ENCODE results near the gene APEH. TPM values are rescaled to one million over a fixed set of nuclear protein-coding genes. Genes with fewer than 3 reads are reported as not detected.

APEH gene
- total RNA-seq, 1 experiment from 2014 or later = 215 TPM

- WGBS (ENCODE audit: extremely low coverage, insufficient read length, low lambda C conversion rate) = no CpG with 5 or more reads among the region's 11 CpGs
- no peaks in the 10 kb centered on the region for H3K23me2 ChIP-seq (ENCODE audit: insufficient read length, low read depth, low read length, poor library complexity, severe bottlenecking)
- no peak overlapping the region for H3K4ac ChIP-seq (ENCODE audit: low read depth, low read length)
- no peak overlapping the region for H3K9ac ChIP-seq (ENCODE audit: extremely low read depth, insufficient read length, low read length)
- H3K18ac ChIP-seq (ENCODE audit: insufficient read length, low read depth, low read length) = no peak overlapping the region
- DNase-seq = no peak
- no peak overlapping the region for H4K5ac ChIP-seq (ENCODE audit: insufficient read length, low read depth, low read length)
- no peak overlapping the region for H2AFZ ChIP-seq (ENCODE audit: low read length)
- no peaks in the 10 kb centered on the region for H3K27me3 ChIP-seq (ENCODE audit: insufficient read depth, low read length)
- Mint-ChIP-seq H3K4me1 (no peaks in the 10 kb centered on the region), H3K36me3 (ENCODE audit: insufficient read depth in 1 of 3, low read depth in 3 of 3) (peaks cover 0 to 17% (median 8%) of the 10 kb centered on the region in 3 experiments; a peak in 4 of 7 replicates), H3K4me3 (no peak overlapping the region), H3K27ac (no peak overlapping the region), H3K9me3 (no peaks in the 10 kb centered on the region), H3K27me3 (ENCODE audit: low read depth) (no peaks in the 10 kb centered on the region; the same call in 1 of the 2 replicates)
- H4K20me1 ChIP-seq (ENCODE audit: control insufficient read depth, insufficient read depth, insufficient read length) = no peaks in the 10 kb centered on the region
- no peak overlapping the region for H3K23ac ChIP-seq (ENCODE audit: insufficient read length, low read depth, low read length)
- no peaks in the 10 kb centered on the region for H3K4me1 ChIP-seq (ENCODE audit: insufficient read depth, low read length)
- H2BK5ac ChIP-seq (ENCODE audit: insufficient read length, low read length) = no peak overlapping the region
- no peak overlapping the region for H2BK15ac ChIP-seq (ENCODE audit: low read depth, low read length)
- H3K14ac ChIP-seq (ENCODE audit: insufficient read depth, low read length) = no peak overlapping the region
- H4K91ac ChIP-seq (ENCODE audit: insufficient read length, low read depth, low read length) = no peak overlapping the region
- no peak overlapping the region for H3T11ph ChIP-seq (ENCODE audit: low read length)
- H3K27ac ChIP-seq (ENCODE audit: insufficient read length, low read depth, low read length) = no peak overlapping the region
- TF ChIP-seq CTCF (conservative IDR thresholded peaks at IDR 0.05) = no peak
- no peak overlapping the region for H3K56ac ChIP-seq (ENCODE audit: insufficient read length, low read depth, low read length)
- H3K4me2 ChIP-seq (ENCODE audit: insufficient read depth, insufficient read length, low read length) = no peak overlapping the region
- no peaks in the 10 kb centered on the region for H3K79me2 ChIP-seq (ENCODE audit: insufficient read depth, low read length)
- no peak overlapping the region for H2BK20ac ChIP-seq (ENCODE audit: low read depth, low read length, poor library complexity, severe bottlenecking)
- H4K8ac ChIP-seq (replicated peaks; ENCODE audit: insufficient read length, low read depth, low read length) = no peak overlapping the region
- no peak overlapping the region for H2BK12ac ChIP-seq (ENCODE audit: insufficient read length, low read depth, low read length)
- no peak overlapping the region for H2BK120ac ChIP-seq (ENCODE audit: low read depth, low read length, poor library complexity, severe bottlenecking)
- no peaks in the 10 kb centered on the region for H3K9me3 ChIP-seq (ENCODE audit: control insufficient read depth, low read depth, low read length)
- no peak overlapping the region for H2AK5ac ChIP-seq (ENCODE audit: insufficient read length, low read length)
- no peaks in the 10 kb centered on the region for H3K79me1 ChIP-seq (ENCODE audit: insufficient read depth, low read depth, low read length, poor library complexity, severe bottlenecking)
Measured at GRCh38 chr3:49712166-49712565, 38.0 kb downstream of the APEH start.
